ENCODE data around the gene TRIM39.
"Not testable (repeated sequence)": the region's sequence is repeated elsewhere in the genome, so short reads cannot be mapped to it uniquely, and the experiment has no call there.

The TRIM39 gene

DNA sequence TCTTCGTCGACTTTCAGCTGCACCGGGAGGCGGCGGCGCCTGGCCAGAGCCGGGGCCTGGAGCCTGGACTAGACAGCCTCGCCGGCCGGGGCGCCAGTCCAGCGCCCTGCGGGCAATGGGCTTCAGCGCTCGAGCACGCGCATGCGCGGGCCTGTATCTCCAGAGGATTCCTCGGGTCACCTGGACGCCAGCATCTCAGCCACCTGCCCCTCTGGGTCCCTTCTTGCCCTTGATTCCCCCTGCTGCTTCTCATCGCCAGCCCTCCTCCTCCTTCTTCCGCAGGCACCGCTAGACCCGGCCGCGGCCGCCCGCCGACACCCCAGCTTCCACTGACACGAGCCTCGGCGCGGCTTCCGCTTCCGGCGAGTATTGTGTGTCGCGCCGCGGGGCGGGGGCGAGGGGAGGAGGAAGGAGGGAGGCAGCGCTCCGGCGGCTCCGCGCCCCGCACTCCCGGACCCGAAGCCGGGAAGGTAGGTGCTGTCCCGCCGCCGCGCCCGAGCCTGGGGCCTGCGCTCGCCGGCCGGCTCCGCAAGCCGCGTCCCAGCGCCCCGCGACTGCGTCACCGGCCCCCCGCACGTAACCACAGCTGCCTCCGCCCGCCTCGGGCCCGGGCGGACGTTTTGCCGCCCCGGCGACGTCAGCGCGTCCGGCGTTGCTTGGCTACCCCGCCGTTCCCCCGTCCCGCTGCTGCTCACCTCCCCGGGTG lies at the start of gene TRIM39:
TSS of gene TRIM39 (plus strand) at position 402 of the 706 bp plus-strand sequence. CDS start 2,391 bp downstream, outside the sequence.
- peak; percentile 85 for DNase-seq (ENCODE audit: low read depth)

DNA sequence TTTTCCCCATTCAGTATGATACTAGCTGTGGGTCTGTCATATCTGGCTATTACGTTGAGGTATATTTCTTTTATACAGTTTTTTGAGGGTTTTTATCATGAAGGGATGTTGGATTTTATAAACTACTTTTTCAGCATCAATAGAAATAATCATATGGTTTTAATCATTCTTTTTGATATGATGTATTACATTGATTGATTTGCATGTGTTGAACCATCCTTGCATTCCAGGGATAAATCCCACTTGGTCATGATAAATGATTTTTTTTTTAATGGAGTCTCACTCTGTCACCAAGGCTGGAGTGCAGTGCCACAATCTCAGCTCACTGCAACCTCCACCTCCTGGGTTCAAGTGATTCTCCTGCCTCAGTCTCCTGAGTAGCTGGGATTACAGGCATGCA lies 45.7 kb upstream of the TRIM39 start:
- not testable (repeated sequence) for DNase-seq (ENCODE audit: low read depth)

DNA sequence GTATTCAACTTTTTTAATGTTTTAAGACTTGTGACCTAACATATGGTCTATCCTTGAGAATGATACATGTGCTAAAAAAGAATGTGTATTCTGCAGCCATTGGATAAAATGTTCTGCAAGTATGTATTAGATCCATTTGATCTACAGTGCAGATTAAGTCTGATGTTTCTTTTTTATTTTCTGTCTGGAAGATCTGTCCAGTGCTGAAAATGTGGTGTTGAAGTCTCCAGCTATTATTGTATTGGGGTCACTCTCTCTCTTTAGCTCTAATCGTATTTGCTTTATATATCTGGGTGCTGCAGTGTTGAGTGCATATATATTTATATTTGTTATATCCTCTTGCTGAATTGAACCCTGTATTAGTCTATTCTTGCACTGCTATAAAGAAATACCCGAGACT lies 44.2 kb upstream of the TRIM39 start:
- no peak for DNase-seq (ENCODE audit: low read depth)

DNA sequence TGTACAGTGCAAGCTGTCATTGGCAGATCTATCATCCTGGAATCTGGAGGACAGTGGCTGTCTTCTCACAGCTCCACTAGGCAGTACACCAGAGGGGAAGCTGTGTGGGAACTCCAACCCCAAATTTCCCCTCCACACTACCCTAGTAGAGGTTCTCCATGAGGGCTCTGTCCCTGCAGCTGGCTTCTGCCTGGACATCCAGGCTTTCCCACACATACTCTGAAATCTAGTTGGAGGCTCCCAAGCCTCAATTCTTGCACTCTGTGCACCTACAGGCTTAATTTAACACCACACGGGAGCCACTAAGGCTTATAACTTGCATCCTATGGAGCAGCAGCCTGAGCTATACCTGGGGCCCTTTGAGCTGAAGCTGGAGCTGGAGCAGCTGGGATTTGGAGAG lies 43.0 kb upstream of the TRIM39 start:
- no peak for DNase-seq (ENCODE audit: low read depth)

DNA sequence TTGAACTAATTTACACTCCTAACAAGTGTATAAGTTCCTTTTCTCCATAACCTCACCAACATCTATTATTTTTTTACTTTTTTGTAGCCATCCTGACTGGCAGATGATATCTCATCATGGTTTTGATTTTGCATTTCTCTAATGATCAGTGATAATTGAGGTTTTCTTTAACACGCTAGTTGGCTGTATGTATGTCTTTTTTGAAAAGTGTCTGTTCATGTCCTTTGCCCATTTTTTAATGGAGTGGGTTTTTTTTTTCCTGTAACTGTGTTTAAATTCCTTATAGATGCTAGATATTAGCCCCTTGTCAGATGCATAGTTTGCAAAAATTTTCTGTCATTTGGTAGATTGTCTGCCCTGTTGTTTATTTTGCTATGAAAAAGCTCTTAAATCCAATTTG lies 39.6 kb upstream of the TRIM39 start:
- no peak for DNase-seq (ENCODE audit: low read depth)

DNA sequence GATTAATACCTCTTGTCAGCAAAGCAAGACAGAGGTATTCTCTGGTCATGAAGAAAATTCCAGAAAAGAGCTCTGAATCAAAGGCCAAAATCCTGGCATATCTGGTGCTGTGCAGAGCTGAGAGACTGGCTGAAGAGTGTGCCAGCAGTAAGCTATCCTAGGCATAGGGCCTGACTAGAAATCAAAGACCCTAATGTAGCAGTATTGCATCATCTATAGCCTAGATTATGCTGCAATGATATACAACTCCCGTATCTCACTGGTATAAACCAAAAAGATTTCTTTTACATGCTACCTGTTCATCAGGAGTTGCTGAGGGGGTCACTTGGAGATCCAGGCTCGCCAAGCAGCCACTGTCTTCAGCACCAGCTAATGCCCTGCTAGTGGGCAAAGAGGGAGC lies 30.9 kb upstream of the TRIM39 start:
- no peak for DNase-seq (ENCODE audit: low read depth)

DNA sequence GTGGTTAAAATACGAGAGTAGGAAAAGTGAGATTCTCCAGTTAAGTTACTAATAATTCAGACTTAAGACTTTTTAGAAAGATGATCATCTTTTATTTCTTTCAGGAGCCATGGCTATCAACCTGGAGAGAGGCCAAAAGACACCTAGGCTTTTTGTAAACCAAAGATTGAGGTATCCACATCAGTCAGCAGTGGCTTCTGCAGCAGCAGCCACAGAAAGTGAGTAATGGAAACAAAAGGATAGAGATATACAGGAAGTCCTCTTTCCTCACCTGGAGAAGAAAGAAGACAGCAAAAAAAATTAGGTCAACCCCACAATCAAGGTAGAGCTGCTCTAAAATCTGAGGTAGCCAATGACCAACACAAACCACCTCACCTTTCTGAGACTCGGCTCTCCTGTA lies 22.7 kb upstream of the TRIM39 start:
- no peak for DNase-seq (ENCODE audit: low read depth)

DNA sequence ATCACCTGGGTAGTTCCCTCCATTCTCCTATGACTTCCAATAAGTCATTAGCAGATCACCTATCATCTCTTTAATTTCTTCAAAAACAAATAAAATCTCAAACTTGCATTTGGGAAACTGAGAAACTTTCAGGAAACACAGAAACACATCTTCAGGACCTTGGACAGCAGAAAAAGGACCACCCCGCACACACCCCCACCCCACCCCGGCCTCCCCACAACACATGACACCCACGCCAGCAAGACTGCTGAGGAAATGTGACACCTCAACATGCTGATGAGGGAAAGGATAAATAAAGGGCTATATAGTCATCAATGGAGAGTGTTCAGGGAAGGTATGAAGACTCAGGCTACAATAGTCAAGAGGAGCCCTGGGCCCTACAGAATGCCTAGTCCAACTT lies 15.6 kb upstream of the TRIM39 start:
- no peak for DNase-seq (ENCODE audit: low read depth)

DNA sequence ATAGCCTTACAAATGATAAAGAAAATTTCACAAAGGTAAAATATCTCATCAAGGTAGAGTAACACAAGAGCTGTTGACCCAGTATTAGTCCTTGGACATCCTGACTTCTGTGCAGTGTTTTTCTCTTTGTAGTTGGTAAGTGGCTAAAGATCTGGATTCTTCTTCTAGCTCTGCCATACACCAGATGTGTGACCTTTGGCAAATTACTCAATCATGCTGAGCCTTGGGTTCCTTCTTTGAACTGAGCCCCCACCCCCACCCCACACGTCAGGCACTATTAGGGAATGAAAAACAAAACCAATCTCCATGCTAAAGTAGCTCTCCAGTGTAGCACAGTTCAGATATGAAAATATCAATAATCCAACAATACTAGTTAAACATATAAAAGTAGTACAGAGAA lies 15.1 kb upstream of the TRIM39 start:
- no peak for DNase-seq (ENCODE audit: low read depth)

DNA sequence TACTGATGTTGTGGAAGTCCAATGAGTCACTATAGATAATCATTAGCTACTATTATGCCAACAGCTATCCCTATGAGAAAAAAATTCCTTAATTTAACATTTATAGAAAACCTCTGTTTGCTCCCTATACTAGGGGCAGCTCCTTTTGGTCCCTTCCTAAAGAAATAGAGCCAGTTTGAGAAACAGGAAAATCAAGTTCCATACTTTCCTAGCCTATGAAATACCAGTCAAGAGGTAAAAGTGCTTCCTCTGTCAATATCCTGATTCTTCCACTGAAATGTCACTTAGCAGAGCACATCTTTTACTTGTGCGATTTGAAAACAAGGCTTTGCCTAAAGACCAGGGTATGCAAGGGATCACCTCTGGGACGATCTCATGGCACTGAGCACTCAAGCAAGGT lies 14.5 kb upstream of the TRIM39 start:
- no peak for DNase-seq (ENCODE audit: low read depth)

DNA sequence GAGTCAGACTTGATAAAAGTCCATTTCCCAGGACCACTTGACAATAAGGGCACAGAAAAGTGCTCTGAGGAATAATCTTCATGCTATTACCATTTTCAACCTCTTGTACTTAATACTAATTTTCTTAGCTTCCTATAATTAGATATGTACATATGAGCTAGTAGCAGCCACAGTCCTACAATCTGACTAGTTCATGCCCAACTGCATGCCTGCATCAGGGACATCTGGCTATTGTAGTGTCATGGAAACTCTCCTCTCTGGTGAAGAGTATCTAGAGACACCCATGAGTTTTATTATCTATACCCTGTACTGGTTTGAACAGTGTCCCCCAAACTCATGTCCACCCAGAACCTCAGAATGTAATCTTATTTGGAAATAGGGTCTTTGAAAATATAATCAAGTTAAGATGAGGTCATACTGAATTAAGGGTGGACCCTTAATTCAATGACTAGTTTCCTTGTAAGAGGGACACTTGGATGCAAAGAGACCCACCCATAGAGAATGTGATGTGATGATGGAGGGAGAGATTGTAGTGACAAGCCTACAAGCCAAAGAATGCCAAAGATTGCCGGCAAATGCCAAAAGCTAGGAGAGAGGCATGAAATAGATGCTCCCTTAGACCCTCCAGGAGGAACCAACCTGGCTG lies 13.9 kb upstream of the TRIM39 start:
- DNase-seq (ENCODE audit: low read depth) = no peak

DNA sequence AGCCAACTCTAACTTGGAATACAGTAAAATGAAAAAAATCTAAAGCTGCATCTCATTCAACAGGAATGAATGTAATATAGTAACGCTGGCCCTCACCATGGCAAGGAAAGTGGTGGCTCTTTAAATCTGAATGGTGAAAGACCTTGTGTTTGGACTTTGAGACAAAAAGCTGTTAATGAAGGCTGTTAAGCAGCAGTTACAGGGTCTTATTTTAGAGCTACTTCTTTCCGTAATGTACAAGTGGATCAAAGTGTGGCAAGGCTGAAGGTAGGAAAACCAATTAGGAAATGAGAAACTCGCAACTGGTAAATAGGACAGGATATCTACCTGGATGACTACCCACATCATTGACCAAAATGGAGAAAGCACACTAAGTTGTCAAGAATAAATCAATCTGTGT lies 11.6 kb upstream of the TRIM39 start:
- no peak for DNase-seq (ENCODE audit: low read depth)

DNA sequence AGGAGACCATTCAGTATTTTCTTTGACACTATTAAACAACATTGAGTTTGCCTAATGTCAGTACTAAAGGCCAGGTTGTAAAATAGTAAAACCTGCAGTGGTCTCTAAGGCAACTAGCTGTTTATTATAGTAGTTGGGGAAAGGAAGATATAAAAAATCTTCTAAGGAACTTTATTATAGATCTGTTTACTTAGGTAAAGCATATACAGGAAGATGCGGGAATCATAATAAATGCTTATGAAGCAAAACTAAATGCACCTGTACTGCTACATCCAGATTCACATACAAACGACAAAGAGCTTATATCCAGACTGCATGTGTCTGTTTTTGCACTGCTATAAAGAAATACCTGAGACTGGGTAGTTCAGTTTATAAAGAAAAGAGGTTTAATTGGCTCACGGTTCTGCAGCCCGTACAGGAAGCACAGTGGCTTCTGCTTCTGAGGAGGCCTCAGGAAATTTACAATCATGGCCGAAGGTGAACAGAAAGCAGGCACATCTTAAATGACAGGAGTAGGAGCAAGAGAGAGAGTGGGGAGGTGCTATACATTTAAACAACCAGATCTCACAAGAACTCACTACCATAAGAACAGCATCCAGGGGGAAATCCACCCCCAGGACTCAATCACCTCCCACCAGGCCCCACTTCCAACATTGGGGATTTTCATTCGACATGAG lies 8.7 kb upstream of the TRIM39 start:
- DNase-seq (ENCODE audit: low read depth) = no peak

DNA sequence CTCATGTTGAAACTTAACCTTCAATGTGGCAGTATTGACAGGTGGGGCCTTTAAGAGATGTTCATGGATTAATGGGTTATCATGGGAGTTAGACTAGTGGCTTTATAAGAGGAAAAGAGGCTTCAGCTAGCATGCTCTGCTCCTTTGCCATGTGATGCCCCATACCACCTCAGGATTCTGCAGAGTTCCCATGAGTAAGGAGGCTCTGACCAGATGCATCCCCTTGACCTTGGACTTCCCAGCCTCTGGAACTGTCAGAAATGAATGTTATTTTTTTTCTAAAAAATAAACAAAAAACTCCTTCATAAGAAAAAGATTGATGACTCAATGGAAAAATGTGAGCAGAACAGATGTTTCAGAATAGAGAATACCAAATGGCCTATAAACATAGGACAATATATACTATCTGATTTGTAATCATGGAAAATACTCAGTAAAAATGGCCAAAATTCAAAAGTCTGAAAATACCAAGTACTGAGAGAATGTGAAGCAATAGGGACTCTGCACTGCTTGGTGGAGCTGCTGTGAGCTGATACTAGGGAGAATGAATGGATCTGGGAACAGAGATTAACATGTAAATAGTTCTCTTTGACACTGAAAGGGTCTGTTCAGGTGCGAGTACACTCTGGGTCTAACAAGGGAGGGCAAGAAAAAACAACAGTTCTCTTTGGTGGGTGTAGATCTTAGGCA lies 7.4 kb upstream of the TRIM39 start:
- DNase-seq (ENCODE audit: low read depth) = no peak

DNA sequence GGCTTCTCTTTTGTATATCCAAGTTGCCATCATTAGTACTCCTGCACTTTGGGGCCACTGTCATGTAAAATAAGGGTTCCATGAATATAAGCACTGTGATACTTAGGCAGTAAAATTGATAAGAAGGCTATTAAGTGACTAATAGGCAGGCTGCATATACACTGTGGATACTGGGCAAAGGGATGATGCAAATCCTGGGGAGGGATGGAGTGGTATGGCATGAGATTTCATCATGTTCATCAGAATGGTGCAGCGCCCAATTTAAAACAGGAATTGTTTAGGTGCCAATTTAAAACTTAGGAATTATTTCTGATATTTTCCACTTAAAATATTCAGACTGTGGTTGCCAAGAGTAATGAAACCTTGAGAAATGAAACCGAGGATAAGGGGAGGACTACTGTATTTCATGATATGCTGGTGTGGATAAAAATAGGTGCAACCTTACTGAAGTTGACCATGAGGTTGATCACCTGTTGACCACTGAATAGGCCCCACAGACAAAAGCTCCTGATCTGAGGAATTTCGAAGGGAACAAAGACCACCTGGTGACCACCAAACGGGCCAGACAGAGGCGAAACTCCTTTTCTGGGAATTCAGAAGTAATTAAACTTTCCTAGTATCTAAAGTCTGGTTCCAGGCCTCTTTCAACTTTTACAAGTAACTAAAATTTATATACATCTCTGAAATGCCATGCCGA lies 4.9 kb upstream of the TRIM39 start:
- no peak for DNase-seq (ENCODE audit: low read depth)

DNA sequence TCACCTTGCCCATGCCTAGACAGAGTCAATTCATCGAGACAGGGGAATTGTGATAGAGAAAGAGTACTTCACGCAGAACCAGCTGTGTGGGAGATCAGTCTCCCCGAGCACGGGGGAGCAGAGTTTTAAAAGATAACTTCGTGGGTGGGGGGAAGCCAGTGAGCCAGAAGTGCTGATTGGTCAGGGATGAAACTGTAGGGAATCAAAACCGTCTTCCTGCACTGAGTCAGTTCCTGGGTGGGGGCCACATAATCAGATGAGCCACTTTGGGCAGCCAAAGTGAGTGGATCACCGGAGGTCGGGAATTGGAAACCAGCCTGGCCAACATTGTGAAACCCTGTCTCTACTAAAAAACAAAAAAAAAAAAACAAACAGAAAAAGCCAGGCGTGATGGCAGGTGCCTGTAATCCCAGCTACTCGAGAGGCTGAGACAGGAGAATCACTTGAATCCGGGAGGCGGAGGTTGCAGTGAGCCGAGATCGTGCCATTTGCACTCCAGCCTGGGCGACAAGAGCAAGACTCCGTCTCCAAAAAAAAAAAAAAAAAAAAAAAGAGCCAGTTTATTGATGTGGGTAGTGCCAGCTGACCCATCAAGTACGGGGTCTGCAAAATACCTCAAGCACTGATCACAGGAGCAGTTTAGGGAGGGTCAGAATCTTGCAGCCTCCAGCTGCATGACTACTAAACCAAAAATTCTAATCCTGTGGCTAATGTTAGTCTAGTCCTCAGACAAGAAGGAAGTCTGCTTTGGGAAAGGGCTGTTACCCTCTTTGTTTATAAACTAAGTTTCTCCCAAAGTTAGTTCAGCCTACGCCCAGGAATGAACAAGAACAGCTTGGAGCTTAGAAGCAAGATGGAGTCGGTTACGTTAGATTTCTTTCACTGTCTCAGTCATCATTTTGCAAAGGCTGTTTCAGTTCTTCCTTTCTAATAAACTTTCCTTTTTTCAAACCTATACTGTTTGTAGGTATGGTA lies 3.9 kb upstream of the TRIM39 start:
- no peak for DNase-seq (ENCODE audit: low read depth)

DNA sequence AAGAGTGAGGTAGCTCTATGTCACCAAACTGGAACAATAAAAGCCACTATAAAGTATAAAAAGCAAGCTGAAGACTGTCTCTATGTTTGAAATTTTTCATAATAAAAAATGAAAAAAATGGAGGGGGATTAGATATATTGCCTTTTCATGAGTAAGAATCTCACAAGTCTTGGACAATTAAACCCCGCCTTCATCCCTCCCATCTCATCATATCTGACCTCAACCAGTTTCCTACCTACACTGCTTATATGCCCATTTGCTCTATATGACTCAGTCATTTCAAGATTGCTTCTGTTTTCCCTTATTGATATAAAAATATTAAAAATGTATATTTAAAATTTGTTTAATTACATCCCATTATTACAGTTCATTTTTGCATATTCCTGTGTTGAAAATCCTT lies 2.9 kb upstream of the TRIM39 start:
- DNase-seq (ENCODE audit: low read depth) = no peak

DNA sequence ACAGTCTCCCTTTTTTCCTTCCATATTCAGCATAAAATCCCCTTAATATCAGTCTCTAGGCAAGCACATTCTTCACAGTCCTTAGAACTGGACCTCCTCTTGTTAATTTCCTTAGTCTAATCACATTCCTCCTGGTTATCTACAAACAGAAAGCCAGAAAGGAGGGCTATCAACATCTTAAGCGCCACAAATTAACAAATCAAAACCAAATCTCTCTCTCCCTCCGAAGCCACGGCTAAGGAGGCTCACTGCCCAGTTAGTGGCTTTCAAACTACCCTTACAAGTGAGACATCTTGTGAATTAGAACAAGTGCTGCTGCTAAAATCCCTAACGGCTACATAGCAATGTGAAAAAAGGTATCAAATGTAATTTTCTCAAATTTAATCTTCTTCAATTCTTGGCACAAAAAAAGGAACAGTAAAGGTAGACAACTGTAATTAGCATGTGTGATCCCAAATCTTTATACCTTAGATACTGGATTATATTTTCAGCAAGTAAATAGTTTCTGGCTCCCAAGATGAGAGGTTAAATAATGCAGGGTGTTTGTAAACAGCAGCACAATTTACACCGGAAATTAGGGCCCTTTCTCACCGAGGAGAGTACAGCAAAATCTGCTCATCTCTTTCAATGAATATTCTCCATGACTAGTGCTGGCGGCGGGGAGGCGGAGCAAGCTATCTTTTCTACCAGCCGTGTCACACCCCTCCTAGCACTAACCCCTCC lies 1.4 kb upstream of the TRIM39 start:
- DNase-seq (ENCODE audit: low read depth) = peak; percentile 67

DNA sequence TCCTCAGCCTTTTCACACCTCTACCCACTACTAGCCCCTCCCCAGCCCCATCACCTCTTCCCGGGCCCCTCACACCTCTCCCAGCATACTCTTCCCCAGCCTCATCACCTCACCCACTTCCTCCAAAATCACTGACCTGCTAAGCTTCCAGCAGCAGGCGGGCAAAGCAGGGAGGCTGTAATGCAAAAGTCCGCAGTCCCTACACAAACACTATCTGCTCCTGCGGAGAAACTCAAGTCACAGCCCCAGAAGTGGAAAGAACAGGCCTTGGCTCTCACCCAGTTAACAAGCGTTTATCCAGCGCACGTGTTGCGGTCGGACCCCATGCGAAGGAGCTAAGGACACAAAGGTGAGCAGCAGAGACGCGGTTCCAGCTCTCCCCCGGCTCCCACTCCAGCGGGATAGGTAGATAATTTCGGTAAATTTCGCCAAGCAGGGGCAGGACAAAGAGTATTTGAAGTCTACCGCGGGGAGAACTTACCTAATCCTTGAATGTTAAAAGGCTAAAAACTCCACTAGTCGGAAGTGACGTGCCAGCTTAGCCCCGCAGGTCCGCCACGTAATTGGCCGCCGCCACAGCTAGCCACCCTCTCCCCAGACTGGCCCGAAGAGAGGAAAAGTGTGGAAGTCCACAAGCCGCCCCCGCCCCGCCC lies 728 bp upstream of the TRIM39 start:
- DNase-seq (ENCODE audit: low read depth) = peak; percentile 52

DNA sequence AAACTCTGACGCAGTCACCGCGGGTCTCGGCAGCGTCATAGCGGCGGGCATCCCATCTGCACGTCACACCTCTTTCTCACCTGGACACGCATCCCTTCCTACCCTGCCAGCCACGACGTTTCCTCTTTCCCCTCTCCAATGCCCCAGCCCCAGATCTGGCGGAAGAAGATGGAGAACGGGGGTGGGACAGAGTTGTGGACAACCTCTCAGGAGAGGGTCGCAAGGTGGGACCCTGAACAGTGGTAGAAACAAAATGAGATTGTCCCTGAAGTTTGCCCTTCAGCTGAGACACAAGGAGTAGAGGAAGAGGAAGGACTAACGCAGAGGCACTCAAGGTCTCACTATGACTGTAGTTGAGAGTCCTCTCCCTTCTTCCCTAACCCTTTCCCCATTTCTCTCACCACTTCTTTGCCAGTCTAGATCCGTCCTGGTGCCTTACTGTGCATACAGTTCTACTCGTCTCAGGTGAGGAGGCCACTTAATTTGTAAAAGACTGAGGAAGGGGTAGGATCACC lies 562 bp downstream of the TRIM39 start:
- DNase-seq (ENCODE audit: low read depth) = no peak
